GF-D8 (cell line): ENCODE data around the gene KLHL20.
"Not testable (repeated sequence)": the region's sequence is repeated elsewhere in the genome, so short reads cannot be mapped to it uniquely, and the experiment has no call there.

Experiments
- DNase-seq: peaks from one replicate; lab custom pipeline; 2025; lab: John Stamatoyannopoulos, UW

Gene KLHL20

GRCh38 chr1:173714759-173715537 is at the start of gene KLHL20:
Gene KLHL20 (plus strand): TSS chr1:173714981. CDS start chr1:173716044, 1,063 bp downstream.
- peak; percentile 90 for DNase-seq

GRCh38 chr1:173666646-173667045 is 48.1 kb upstream of the KLHL20 start:
- no peak for DNase-seq

GRCh38 chr1:173669491-173669941 is 45.3 kb upstream of the KLHL20 start, which contains the start of gene ANKRD45:
Gene ANKRD45 (minus strand): TSS chr1:173669851. CDS start chr1:173659418, 10,433 bp downstream.
- DNase-seq, result no peak

- DNase-seq, result not testable (repeated sequence)
Measured at GRCh38 chr1:173674496-173674895, 40.3 kb upstream of the KLHL20 start.

GRCh38 chr1:173680152-173680551 is 34.6 kb upstream of the KLHL20 start:
- DNase-seq, result not testable (repeated sequence)

- DNase-seq, result no peak
Measured at GRCh38 chr1:173682184-173682583, 32.6 kb upstream of the KLHL20 start.

- DNase-seq, result not testable (repeated sequence)
Measured at GRCh38 chr1:173683838-173684237, 30.9 kb upstream of the KLHL20 start.

GRCh38 chr1:173685121-173685520 is 29.7 kb upstream of the KLHL20 start:
- not testable (repeated sequence) for DNase-seq

GRCh38 chr1:173688300-173688699 is 26.5 kb upstream of the KLHL20 start:
- DNase-seq, result no peak

- no peak for DNase-seq
Measured at GRCh38 chr1:173693238-173693637, 21.5 kb upstream of the KLHL20 start.

GRCh38 chr1:173701299-173701698 is 13.5 kb upstream of the KLHL20 start:
- not testable (repeated sequence) for DNase-seq

- no peak for DNase-seq
Measured at GRCh38 chr1:173702736-173703135, 12.0 kb upstream of the KLHL20 start.

- no peak for DNase-seq
Measured at GRCh38 chr1:173705117-173705516, 9.7 kb upstream of the KLHL20 start.

GRCh38 chr1:173708787-173709186 is 6.0 kb upstream of the KLHL20 start:
- no peak for DNase-seq

- DNase-seq, result no peak
Measured at GRCh38 chr1:173714441-173714758, 381 bp upstream of the KLHL20 start.

GRCh38 chr1:173715538-173715844 is 710 bp downstream of the KLHL20 start:
- no peak for DNase-seq

GRCh38 chr1:173717238-173717637 is 2.5 kb downstream of the KLHL20 start:
- DNase-seq, result no peak

GRCh38 chr1:173731331-173731730 is 16.6 kb downstream of the KLHL20 start:
- not testable (repeated sequence) for DNase-seq

- no peak for DNase-seq
Measured at GRCh38 chr1:173733912-173734311, 19.1 kb downstream of the KLHL20 start.

GRCh38 chr1:173736104-173736503 is 21.3 kb downstream of the KLHL20 start:
- DNase-seq, result not testable (repeated sequence)

- DNase-seq, result no peak
Measured at GRCh38 chr1:173742203-173742886, 27.6 kb downstream of the KLHL20 start.

GRCh38 chr1:173744651-173745050 is 29.9 kb downstream of the KLHL20 start:
- DNase-seq, result no peak

- no peak for DNase-seq
Measured at GRCh38 chr1:173749137-173749536, 34.4 kb downstream of the KLHL20 start.
